ENCODE measurements around the gene CSTPP1. TPM values are rescaled to one million over a fixed set of nuclear protein-coding genes. Genes with fewer than 3 reads are reported as not detected.

The CSTPP1 gene
- total and polyA plus RNA-seq, 2 of the 8 experiments (the other 6 are each of a cell fraction or from before 2014, with no cell fraction given): 24.2 to 28.7 TPM

DNA sequence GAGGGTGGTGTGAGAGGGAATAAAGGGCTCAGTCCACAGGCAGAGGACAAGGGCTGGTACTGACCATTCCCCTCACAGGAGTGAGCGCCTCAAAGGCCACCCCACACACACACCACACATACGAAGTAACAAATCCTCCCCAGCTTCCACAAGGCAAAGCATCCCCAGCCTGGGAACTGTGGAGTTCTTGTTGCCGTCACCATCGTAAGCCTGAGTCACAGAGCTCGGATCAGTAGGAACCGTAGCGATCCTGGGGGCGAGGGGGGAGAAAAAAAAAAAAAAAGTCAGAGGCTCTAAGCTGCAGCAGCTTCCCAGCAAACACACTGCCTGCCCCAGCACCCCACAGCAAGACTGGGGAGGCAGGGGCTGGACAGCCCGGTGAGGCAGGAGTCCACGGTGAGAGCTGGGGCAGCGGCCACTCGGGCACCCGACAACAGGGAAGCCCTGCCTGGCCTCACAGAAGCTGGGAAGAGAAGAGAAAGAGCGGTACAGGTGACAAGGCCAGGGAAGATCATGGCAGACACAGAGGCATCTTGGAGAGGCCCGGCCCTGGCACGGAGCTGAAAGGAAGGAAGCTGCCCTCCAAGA, 228.8 kb downstream of the CSTPP1 start (continued):
- TF ChIP-seq, protein P1, sequence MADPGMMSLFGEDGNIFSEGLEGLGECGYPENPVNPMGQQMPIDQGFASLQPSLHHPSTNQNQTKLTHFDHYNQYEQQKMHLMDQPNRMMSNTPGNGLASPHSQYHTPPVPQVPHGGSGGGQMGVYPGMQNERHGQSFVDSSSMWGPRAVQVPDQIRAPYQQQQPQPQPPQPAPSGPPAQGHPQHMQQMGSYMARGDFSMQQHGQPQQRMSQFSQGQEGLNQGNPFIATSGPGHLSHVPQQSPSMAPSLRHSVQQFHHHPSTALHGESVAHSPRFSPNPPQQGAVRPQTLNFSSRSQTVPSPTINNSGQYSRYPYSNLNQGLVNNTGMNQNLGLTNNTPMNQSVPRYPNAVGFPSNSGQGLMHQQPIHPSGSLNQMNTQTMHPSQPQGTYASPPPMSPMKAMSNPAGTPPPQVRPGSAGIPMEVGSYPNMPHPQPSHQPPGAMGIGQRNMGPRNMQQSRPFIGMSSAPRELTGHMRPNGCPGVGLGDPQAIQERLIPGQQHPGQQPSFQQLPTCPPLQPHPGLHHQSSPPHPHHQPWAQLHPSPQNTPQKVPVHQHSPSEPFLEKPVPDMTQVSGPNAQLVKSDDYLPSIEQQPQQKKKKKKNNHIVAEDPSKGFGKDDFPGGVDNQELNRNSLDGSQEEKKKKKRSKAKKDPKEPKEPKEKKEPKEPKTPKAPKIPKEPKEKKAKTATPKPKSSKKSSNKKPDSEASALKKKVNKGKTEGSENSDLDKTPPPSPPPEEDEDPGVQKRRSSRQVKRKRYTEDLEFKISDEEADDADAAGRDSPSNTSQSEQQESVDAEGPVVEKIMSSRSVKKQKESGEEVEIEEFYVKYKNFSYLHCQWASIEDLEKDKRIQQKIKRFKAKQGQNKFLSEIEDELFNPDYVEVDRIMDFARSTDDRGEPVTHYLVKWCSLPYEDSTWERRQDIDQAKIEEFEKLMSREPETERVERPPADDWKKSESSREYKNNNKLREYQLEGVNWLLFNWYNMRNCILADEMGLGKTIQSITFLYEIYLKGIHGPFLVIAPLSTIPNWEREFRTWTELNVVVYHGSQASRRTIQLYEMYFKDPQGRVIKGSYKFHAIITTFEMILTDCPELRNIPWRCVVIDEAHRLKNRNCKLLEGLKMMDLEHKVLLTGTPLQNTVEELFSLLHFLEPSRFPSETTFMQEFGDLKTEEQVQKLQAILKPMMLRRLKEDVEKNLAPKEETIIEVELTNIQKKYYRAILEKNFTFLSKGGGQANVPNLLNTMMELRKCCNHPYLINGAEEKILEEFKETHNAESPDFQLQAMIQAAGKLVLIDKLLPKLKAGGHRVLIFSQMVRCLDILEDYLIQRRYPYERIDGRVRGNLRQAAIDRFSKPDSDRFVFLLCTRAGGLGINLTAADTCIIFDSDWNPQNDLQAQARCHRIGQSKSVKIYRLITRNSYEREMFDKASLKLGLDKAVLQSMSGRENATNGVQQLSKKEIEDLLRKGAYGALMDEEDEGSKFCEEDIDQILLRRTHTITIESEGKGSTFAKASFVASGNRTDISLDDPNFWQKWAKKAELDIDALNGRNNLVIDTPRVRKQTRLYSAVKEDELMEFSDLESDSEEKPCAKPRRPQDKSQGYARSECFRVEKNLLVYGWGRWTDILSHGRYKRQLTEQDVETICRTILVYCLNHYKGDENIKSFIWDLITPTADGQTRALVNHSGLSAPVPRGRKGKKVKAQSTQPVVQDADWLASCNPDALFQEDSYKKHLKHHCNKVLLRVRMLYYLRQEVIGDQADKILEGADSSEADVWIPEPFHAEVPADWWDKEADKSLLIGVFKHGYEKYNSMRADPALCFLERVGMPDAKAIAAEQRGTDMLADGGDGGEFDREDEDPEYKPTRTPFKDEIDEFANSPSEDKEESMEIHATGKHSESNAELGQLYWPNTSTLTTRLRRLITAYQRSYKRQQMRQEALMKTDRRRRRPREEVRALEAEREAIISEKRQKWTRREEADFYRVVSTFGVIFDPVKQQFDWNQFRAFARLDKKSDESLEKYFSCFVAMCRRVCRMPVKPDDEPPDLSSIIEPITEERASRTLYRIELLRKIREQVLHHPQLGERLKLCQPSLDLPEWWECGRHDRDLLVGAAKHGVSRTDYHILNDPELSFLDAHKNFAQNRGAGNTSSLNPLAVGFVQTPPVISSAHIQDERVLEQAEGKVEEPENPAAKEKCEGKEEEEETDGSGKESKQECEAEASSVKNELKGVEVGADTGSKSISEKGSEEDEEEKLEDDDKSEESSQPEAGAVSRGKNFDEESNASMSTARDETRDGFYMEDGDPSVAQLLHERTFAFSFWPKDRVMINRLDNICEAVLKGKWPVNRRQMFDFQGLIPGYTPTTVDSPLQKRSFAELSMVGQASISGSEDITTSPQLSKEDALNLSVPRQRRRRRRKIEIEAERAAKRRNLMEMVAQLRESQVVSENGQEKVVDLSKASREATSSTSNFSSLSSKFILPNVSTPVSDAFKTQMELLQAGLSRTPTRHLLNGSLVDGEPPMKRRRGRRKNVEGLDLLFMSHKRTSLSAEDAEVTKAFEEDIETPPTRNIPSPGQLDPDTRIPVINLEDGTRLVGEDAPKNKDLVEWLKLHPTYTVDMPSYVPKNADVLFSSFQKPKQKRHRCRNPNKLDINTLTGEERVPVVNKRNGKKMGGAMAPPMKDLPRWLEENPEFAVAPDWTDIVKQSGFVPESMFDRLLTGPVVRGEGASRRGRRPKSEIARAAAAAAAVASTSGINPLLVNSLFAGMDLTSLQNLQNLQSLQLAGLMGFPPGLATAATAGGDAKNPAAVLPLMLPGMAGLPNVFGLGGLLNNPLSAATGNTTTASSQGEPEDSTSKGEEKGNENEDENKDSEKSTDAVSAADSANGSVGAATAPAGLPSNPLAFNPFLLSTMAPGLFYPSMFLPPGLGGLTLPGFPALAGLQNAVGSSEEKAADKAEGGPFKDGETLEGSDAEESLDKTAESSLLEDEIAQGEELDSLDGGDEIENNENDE (IDR thresholded peaks at IDR 0.05; ENCODE audit: insufficient replicate concordance, low read length): no peak
- TF ChIP-seq, protein P2, sequence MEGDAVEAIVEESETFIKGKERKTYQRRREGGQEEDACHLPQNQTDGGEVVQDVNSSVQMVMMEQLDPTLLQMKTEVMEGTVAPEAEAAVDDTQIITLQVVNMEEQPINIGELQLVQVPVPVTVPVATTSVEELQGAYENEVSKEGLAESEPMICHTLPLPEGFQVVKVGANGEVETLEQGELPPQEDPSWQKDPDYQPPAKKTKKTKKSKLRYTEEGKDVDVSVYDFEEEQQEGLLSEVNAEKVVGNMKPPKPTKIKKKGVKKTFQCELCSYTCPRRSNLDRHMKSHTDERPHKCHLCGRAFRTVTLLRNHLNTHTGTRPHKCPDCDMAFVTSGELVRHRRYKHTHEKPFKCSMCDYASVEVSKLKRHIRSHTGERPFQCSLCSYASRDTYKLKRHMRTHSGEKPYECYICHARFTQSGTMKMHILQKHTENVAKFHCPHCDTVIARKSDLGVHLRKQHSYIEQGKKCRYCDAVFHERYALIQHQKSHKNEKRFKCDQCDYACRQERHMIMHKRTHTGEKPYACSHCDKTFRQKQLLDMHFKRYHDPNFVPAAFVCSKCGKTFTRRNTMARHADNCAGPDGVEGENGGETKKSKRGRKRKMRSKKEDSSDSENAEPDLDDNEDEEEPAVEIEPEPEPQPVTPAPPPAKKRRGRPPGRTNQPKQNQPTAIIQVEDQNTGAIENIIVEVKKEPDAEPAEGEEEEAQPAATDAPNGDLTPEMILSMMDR (IDR thresholded peaks at IDR 0.05; ENCODE audit: control extremely low read depth in 1 of 3, insufficient read depth in 1 of 3, low read depth in 1 of 3, low read length in 3 of 3): no peak
- no peak for TF ChIP-seq TAF7 (optimal IDR thresholded peaks at IDR 0.05; ENCODE audit: borderline replicate concordance, low read depth, low read length)
- TF ChIP-seq SP4 (IDR thresholded peaks at IDR 0.05; ENCODE audit: low read length): no peak
- TF ChIP-seq, protein P3, sequence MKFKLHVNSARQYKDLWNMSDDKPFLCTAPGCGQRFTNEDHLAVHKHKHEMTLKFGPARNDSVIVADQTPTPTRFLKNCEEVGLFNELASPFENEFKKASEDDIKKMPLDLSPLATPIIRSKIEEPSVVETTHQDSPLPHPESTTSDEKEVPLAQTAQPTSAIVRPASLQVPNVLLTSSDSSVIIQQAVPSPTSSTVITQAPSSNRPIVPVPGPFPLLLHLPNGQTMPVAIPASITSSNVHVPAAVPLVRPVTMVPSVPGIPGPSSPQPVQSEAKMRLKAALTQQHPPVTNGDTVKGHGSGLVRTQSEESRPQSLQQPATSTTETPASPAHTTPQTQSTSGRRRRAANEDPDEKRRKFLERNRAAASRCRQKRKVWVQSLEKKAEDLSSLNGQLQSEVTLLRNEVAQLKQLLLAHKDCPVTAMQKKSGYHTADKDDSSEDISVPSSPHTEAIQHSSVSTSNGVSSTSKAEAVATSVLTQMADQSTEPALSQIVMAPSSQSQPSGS (IDR thresholded peaks at IDR 0.05; ENCODE audit: low read length): no peak
- TF ChIP-seq BCL11A (IDR thresholded peaks at IDR 0.05; ENCODE audit: low read depth in 2 of 2, low read length in 2 of 2): no peak
